Transverse colon (tissue), 4 donors: ENCODE measurements around the gene WDR86. TPM values are rescaled to one million over a fixed set of nuclear protein-coding genes. Genes with fewer than 3 reads are reported as not detected.
A peak's percentile ranks its signal among the peaks of the same experiment; 100 is the strongest.

Source experiments
- DNase-seq: peaks from one replicate; pipeline ENCODE4 v3.0.0-alpha.2; 2019
- H3K27ac ChIP-seq, 4 donors: fragments of 200-600 bp; sonication (generic); 2 replicates each; pipeline ENCODE4 v1.5.1; 2016 to 2018; ENCODE audit warnings: inconsistent platforms in 4 of 4
- H3K27me3 ChIP-seq: fragments of 200-600 bp; sonication (generic); 2 replicates; pipeline ENCODE4 v1.5.1; 2017; ENCODE audit warnings: inconsistent platforms
- H3K36me3 ChIP-seq, 4 donors: fragments of 200-600 bp; sonication (generic); 2 replicates each; pipeline ENCODE4 v1.5.1; 2017 to 2019; ENCODE audit warnings: inconsistent platforms in 4 of 4
- H3K4me1 ChIP-seq, 4 donors: fragments of 200-600 bp; sonication (generic); 2 replicates each; pipeline ENCODE4 v1.5.1; 2017 to 2020; ENCODE audit warnings: inconsistent platforms in 4 of 4
- H3K4me3 ChIP-seq, 4 donors: fragments of 200-600 bp; sonication (generic); 1 replicate in 1 of 4; 2 replicates in 3 of 4; pipeline versions ENCODE4 v1.5.1 to v1.6.1; 2017 to 2019; ENCODE audit warnings: inconsistent platforms in 4 of 4
- H3K9me3 ChIP-seq, 2 donors: fragments of 200-600 bp; sonication (generic); 2 replicates each; pipeline ENCODE4 v1.5.1; 2017 to 2019; ENCODE audit warnings: inconsistent platforms in 2 of 2
- EP300 ChIP-seq: sonication (generic); formaldehyde crosslinking; IDR thresholded peaks from one replicate; pipeline ENCODE4 v1.6.1; 2017; ENCODE audit warnings: antibody characterized with exemption, low read depth
- POLR2A ChIP-seq: fragments of 450-650 bp; IDR thresholded peaks from one replicate; pipeline ENCODE4 v1.6.1; 2016; ENCODE audit warnings: antibody characterized with exemption, mild to moderate bottlenecking, moderate library complexity
- POLR2AphosphoS5 ChIP-seq, 3 donors: sonication (generic); formaldehyde crosslinking; IDR thresholded peaks; one replicate each; pipeline ENCODE4 v1.6.1; 2016; ENCODE audit warnings: antibody characterized with exemption in 3 of 3
- WGBS, 2 donors: methylation state at CpG; one replicate each; pipeline ENCODE4 v1.1.5; 2018; ENCODE audit warnings: low coverage in 1 of 2; 5-methylcytosine and 5-hydroxymethylcytosine counted together
- in situ Hi-C, 4 donors: fragments of 200-750 bp; cut with MboI; loops; one replicate each; pipeline versions ENCODE4 v1.15.0 to v1.15.1; 2017; ENCODE audit warnings: low sequenced_read_pairs in 3 of 4, low pct_ligation_motif_present in 1 of 4, low pct_unique_long_range_greater_than_20kb in 1 of 4
- intact Hi-C: fragments of 100-400 bp; cut with DNase I; formaldehyde crosslinking; loops from one replicate; pipeline ENCODE4 v1.15.1; 2023; ENCODE audit warnings: low total_unique reads
- total RNA-seq, 4 donors: library from RNA; depleted of rRNA; stranded (reverse); fragments of >200 nt; gene quantifications; one replicate each; pipeline ENCODE4 v1.1.0, GENCODE V29; 2016
- TF ChIP-seq, protein P1 (sequence below), 5 experiments: fragments of 200-600 bp in 3 of 5; fragments of 450-650 bp in 2 of 5; sonication (generic) in 3 of 5; IDR thresholded peaks; 1 replicate in 2 of 5; 2 replicates in 3 of 5; pipeline ENCODE4 v1.5.1; 2016 to 2017; ENCODE audit warnings: antibody characterized with exemption in 5 of 5, inconsistent platforms in 3 of 5, mild to moderate bottlenecking in 2 of 5, moderate library complexity in 1 of 5

Gene WDR86
- total RNA-seq, 4 donors from 2014 or later: 2.8 to 33.3 (median 7.1) TPM

DNA sequence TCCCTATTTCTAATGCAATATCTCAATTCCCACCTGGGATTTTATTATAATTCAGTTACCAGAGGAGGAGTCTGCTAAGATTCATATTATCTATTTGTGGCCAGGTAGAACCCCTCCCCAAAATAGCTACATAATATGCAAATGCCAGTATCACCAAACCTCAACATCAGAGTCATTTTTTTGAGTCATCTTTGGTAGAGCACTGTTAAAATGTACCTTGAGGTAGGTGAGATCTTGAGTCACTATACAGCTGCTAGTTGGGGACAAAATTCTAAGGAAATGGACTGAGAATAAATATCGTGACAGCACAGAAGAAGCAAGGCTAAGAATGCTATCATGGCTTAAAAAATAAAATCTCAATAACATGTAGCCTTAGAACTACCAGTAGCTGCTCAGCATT is 34.8 kb upstream of the WDR86 start:
- TF ChIP-seq EP300: no peak
- TF ChIP-seq POLR2A: no peak
- no peak for TF ChIP-seq POLR2AphosphoS5 (IDR thresholded peaks at IDR 0.05)
- TF ChIP-seq, protein P1, sequence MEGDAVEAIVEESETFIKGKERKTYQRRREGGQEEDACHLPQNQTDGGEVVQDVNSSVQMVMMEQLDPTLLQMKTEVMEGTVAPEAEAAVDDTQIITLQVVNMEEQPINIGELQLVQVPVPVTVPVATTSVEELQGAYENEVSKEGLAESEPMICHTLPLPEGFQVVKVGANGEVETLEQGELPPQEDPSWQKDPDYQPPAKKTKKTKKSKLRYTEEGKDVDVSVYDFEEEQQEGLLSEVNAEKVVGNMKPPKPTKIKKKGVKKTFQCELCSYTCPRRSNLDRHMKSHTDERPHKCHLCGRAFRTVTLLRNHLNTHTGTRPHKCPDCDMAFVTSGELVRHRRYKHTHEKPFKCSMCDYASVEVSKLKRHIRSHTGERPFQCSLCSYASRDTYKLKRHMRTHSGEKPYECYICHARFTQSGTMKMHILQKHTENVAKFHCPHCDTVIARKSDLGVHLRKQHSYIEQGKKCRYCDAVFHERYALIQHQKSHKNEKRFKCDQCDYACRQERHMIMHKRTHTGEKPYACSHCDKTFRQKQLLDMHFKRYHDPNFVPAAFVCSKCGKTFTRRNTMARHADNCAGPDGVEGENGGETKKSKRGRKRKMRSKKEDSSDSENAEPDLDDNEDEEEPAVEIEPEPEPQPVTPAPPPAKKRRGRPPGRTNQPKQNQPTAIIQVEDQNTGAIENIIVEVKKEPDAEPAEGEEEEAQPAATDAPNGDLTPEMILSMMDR (IDR thresholded peaks at IDR 0.05): no peak
- no peak for DNase-seq
- no peak overlapping the region for H3K27ac ChIP-seq
- H3K27me3 ChIP-seq: peaks cover 25% of the 10 kb centered on the region
- H3K36me3 ChIP-seq: no peaks in the 10 kb centered on the region
- intact Hi-C loops: loop anchor here (5.0 kb wide), 1 partner anchor 77 kb away; no protein-coding TSS in a partner anchor
- in situ Hi-C loops: loop anchor here in 3 of 4 donors (5.0 to 10.0 kb wide), 2 partner anchors 77 to 80 kb away; no protein-coding TSS in a partner anchor
- H3K4me3 ChIP-seq: no peak overlapping the region
- H3K9me3 ChIP-seq: no peaks in the 10 kb centered on the region
- peaks cover 8 to 28% (median 15%) of the 10 kb centered on the region in 4 donors for H3K4me1 ChIP-seq
- WGBS, 2 donors: 80 to 83% methylated on average over 1 of the region's 1 CpG

DNA sequence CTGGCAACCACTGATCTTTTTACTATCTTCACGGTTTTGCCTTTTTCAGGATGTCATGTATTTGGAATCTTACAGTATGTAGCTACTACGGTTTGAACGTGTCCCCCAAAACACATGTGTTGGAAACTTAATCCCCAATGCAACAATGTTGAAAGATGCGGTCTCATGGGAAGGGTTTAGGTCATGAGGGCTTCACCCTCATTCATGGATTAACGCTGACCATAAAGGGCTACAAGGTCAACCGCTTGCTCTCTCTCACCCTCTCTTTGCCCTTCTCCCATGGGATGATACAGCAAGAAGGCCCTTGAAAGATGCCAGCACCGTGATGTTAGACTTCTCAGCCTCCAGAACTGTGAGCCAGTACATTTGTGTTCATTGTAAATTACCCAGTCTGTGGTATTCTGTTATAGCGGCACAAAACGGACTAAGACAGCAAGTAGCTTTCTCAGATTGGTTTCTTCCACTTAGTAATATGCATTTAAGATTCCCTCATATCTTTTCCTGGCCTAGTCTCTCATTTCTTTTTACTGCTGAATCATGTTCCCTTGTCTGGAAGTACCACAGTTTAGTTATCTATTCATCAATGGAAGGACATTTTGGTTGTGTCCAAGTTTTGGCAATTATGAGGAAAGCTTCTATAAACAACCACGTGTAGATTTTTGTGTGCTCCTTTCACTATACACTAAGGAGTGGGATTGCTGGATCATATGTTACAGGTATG is 33.1 kb upstream of the WDR86 start:
- no peak overlapping the region for H3K4me3 ChIP-seq
- no peaks in the 10 kb centered on the region for H3K36me3 ChIP-seq
- WGBS, 2 donors: 72 to 77% methylated on average over 7 to 10 of the region's 10 CpGs
- intact Hi-C loops (no loop called here), in situ Hi-C loops (loop anchor here in 1 of 4 donors (10.0 kb wide), 1 partner anchor 78 kb away; no protein-coding TSS in a partner anchor)
- H3K4me1 ChIP-seq: peaks cover 8 to 21% (median 14%) of the 10 kb centered on the region in 4 donors
- peaks cover 36% of the 10 kb centered on the region for H3K27me3 ChIP-seq
- TF ChIP-seq EP300 (no peak), POLR2A (no peak), POLR2AphosphoS5 (IDR thresholded peaks at IDR 0.05) (no peak)
- TF ChIP-seq, protein P1 (IDR thresholded peaks at IDR 0.05): no peak
- no peaks in the 10 kb centered on the region for H3K9me3 ChIP-seq
- H3K27ac ChIP-seq: no peak overlapping the region
- peak; percentile 1 for DNase-seq

DNA sequence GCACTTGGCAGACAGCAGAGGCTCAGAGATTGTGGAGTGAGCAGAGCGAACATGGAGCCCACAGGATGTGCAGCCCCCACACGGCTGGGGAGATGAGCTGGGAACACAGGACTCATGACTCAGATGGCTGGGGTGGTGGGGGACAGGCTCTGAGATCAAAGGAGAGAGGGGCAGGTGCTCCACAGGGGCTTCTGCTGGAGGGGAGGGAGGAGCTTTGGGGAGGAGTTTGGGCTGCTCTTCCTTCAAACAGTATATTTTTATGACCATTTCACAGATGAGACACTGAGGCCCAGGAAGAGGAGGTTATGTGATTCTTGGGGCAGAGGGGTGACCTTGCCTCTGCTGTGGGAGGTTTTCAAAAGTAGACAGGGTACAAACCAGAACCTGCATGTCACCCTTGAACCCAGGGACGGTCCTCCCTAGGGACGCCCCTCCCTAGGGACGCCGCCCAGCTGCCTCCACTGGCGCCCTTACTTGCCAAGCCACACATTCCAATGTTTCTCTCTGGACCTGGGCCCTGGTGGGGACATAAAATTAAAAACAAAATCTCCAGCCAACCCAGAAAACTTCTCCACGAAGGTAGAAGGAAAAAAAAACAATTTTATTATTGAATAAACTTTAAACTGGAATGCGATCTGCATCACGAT is 31.1 kb upstream of the WDR86 start:
- peaks cover 36% of the 10 kb centered on the region for H3K27me3 ChIP-seq
- peaks cover 8 to 20% (median 14%) of the 10 kb centered on the region in 4 donors for H3K4me1 ChIP-seq
- no peak for TF ChIP-seq POLR2A
- no peak for TF ChIP-seq EP300
- TF ChIP-seq POLR2AphosphoS5 (IDR thresholded peaks at IDR 0.05): no peak
- TF ChIP-seq, protein P1 (IDR thresholded peaks at IDR 0.05): no peak
- peak overlapping the region; percentile 3 to 45 (median 16) for H3K27ac ChIP-seq
- DNase-seq: no peak
- no peaks in the 10 kb centered on the region for H3K9me3 ChIP-seq
- WGBS, 2 donors: 27 to 51% methylated on average over 3 to 10 of the region's 10 CpGs
- H3K4me3 ChIP-seq: no peak overlapping the region
- in situ Hi-C loops: loop anchor here in 1 of 4 donors (10.0 kb wide), 1 partner anchor 76 kb away; no protein-coding TSS in a partner anchor
- intact Hi-C loops: no loop called here
- H3K36me3 ChIP-seq: no peaks in the 10 kb centered on the region
